HG02623 (cell line): ENCODE results near the gene EPHB6.

ENCODE experiments used
- ATAC-seq: cut with Tn5 transposase; IDR thresholded peaks from one replicate; pipeline ENCODE4 v1.9.1; 2021; ENCODE audit warnings: moderate library complexity; ENCODE audit not compliant: unreplicated experiment

Gene EPHB6

GRCh38 chr7:142854372-142855113 lies at the start of gene EPHB6:
TSS of gene EPHB6 (plus strand) at chr7:142855076. CDS start at chr7:142863228, 8,152 bp downstream.
- peak; percentile 49 for ATAC-seq

GRCh38 chr7:142805350-142806021 lies 49.4 kb upstream of the EPHB6 start:
- no peak for ATAC-seq

GRCh38 chr7:142806022-142806356 lies 48.9 kb upstream of the EPHB6 start:
- no peak for ATAC-seq

GRCh38 chr7:142806957-142807356 lies 47.9 kb upstream of the EPHB6 start:
- no peak for ATAC-seq

GRCh38 chr7:142807855-142808460 lies 46.9 kb upstream of the EPHB6 start:
- ATAC-seq: peak; percentile 11

GRCh38 chr7:142808461-142808801 lies 46.4 kb upstream of the EPHB6 start:
- ATAC-seq: peak; percentile 21

- ATAC-seq: peak; percentile 90
Observed at GRCh38 chr7:142808802-142809583, 45.9 kb upstream of the EPHB6 start.

GRCh38 chr7:142809671-142810070 lies 45.2 kb upstream of the EPHB6 start:
- no peak for ATAC-seq

- no peak for ATAC-seq
Observed at GRCh38 chr7:142811154-142811737, 43.6 kb upstream of the EPHB6 start.

GRCh38 chr7:142812437-142813215 lies 42.2 kb upstream of the EPHB6 start:
- ATAC-seq: no peak

GRCh38 chr7:142813226-142813625 lies 41.6 kb upstream of the EPHB6 start:
- ATAC-seq: no peak

GRCh38 chr7:142813699-142814098 lies 41.2 kb upstream of the EPHB6 start:
- no peak for ATAC-seq

- ATAC-seq: no peak
Observed at GRCh38 chr7:142814451-142814850, 40.4 kb upstream of the EPHB6 start.

GRCh38 chr7:142815134-142815533 lies 39.7 kb upstream of the EPHB6 start:
- ATAC-seq: no peak

- ATAC-seq: no peak
Observed at GRCh38 chr7:142817506-142817905, 37.4 kb upstream of the EPHB6 start.

- ATAC-seq: no peak
Observed at GRCh38 chr7:142819530-142819929, 35.3 kb upstream of the EPHB6 start.

- ATAC-seq: no peak
Observed at GRCh38 chr7:142822714-142823113, 32.2 kb upstream of the EPHB6 start.

GRCh38 chr7:142827951-142828500 lies 26.9 kb upstream of the EPHB6 start:
- no peak for ATAC-seq

- ATAC-seq: no peak
Observed at GRCh38 chr7:142832417-142832816, 22.5 kb upstream of the EPHB6 start.
